HepG2 (cell line): ENCODE data around the gene COASY. TPM values are rescaled to one million over a fixed set of nuclear protein-coding genes. Genes with fewer than 3 reads are reported as not detected.

Source experiments
- HCFC1 ChIP-seq: fragments of 150-350 bp; IDR thresholded peaks from 2 replicates; pipeline ENCODE4 v1.6.1; 2014; ENCODE audit warnings: low read depth, low read length
- IRX3 ChIP-seq: sonication (generic); formaldehyde crosslinking; IDR thresholded peaks from 2 replicates; pipeline ENCODE4 v1.8.1; 2023; ENCODE audit warnings: mild to moderate bottlenecking, low read depth, missing genetic modification reagents, borderline replicate concordance
- MTF1 ChIP-seq: sonication (generic); formaldehyde crosslinking; IDR thresholded peaks from 2 replicates; pipeline ENCODE4 v1.5.0; 2020; ENCODE audit warnings: missing genetic modification reagents
- ONECUT2 ChIP-seq: sonication (generic); formaldehyde crosslinking; IDR thresholded peaks from 2 replicates; pipeline ENCODE4 v1.4.0; 2020; ENCODE audit warnings: missing genetic modification reagents
- ZFP1 ChIP-seq: IDR thresholded peaks from 2 replicates; pipeline ENCODE4 v1.6.1; 2016
- ZNF235 ChIP-seq: sonication (generic); formaldehyde crosslinking; IDR thresholded peaks from 2 replicates; pipeline ENCODE4 v1.8.1; 2023; ENCODE audit warnings: mild to moderate bottlenecking, missing genetic modification reagents, borderline replicate concordance
- ZNF430 ChIP-seq: sonication (generic); formaldehyde crosslinking; IDR thresholded peaks from 2 replicates; pipeline ENCODE4 v1.9.0; 2021; ENCODE audit warnings: mild to moderate bottlenecking, missing genetic modification reagents
- ZNF431 ChIP-seq: sonication (generic); formaldehyde crosslinking; IDR thresholded peaks from 2 replicates; pipeline ENCODE4 v1.9.0; 2022; ENCODE audit warnings: missing genetic modification reagents, low read depth, mild to moderate bottlenecking, borderline replicate concordance
- ZNF468 ChIP-seq: sonication (generic); formaldehyde crosslinking; IDR thresholded peaks from 2 replicates; pipeline ENCODE4 v1.8.0; 2022; ENCODE audit warnings: mild to moderate bottlenecking, moderate library complexity, missing genetic modification reagents
- ZNF569 ChIP-seq: sonication (generic); formaldehyde crosslinking; IDR thresholded peaks from 2 replicates; pipeline ENCODE4 v1.5.0; 2020; ENCODE audit warnings: mild to moderate bottlenecking, missing genetic modification reagents, moderate library complexity, borderline replicate concordance
- ZNF841 ChIP-seq: sonication (generic); formaldehyde crosslinking; IDR thresholded peaks from 2 replicates; pipeline ENCODE4 v1.8.1; 2023; ENCODE audit warnings: missing genetic modification reagents, borderline replicate concordance
- polyA plus RNA-seq, 8 experiments: library from polyadenylated mRNA; depleted of rRNA in 3 of 8; stranded (reverse) in 7 of 8; unstranded in 1 of 8; fragments of >200 nt; fragmentation: Illumina TruSeq in 4 of 8; extraction: Trizol in 4 of 8; gene quantifications; 2 replicates each; pipeline versions ENCODE4 v1.2.1 to v1.2.3, GENCODE V29; 2011 to 2016; ENCODE audit warnings: low read depth in 4 of 8, missing spikeins in 1 of 8, mixed read lengths in 1 of 8; ENCODE audit not compliant: insufficient read depth in 1 of 8
- total RNA-seq, 5 experiments: library from RNA; depleted of rRNA; stranded (reverse); fragments of >200 nt; fragmentation: Illumina TruSeq; extraction: Trizol; gene quantifications; 2 replicates each; pipeline ENCODE4 v1.2.3, GENCODE V29; 2016; ENCODE audit warnings: low read depth in 1 of 5
- TF ChIP-seq, protein P1 (sequence below): sonication (generic); formaldehyde crosslinking; IDR thresholded peaks from 2 replicates; pipeline ENCODE4 v1.4.0; 2020; ENCODE audit warnings: missing genetic modification reagents
- TF ChIP-seq, protein P2 (sequence below): sonication (generic); formaldehyde crosslinking; IDR thresholded peaks from 2 replicates; pipeline ENCODE4 v1.8.1; 2023; ENCODE audit warnings: mild to moderate bottlenecking, inconsistent platforms, moderate library complexity, missing genetic modification reagents, borderline replicate concordance
- TF ChIP-seq, protein P3 (sequence below): sonication (generic); formaldehyde crosslinking; IDR thresholded peaks from 2 replicates; pipeline ENCODE4 v1.4.0; 2020; ENCODE audit warnings: missing genetic modification reagents, mild to moderate bottlenecking, borderline replicate concordance

COASY gene
- total and polyA plus RNA-seq, 2 of the 13 experiments (the other 11 are each of a cell fraction or from before 2014, with no cell fraction given), result 90.7 to 125 TPM

DNA sequence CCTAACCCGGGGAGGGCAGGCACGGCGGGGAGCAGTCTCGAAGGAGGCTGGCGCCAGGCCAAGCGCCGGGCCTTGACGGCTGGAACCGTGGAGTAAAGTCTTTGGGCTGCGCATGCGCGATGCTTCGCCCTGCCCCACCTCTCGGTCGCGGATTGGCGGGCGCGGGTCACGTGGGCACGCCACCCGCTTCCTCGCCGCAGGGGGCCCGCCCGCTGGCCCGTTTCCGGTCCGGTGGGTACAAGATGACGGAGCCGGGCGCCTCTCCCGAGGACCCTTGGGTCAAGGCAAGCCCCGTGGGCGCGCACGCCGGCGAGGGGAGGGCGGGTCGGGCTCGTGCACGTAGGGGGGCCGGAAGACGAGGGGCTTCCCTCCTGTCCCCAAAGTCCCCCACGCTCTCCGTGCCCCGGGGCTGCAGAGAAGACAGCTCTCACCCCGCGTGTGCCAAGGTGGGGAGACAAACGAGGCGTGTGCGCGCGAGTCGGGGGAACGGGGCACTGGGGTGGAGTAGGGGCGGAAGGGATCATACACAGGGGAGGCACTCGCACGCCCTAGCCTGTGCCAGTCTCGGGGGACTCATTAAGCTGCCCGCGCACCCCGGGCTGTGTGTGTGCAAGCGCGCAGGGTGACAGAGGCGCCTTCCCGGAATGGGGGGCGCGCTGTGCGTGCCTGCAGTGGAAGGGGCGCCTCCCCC is 5.1 kb downstream of the COASY start, which contains the start of gene MLX (continued):
- TF ChIP-seq, protein P1, sequence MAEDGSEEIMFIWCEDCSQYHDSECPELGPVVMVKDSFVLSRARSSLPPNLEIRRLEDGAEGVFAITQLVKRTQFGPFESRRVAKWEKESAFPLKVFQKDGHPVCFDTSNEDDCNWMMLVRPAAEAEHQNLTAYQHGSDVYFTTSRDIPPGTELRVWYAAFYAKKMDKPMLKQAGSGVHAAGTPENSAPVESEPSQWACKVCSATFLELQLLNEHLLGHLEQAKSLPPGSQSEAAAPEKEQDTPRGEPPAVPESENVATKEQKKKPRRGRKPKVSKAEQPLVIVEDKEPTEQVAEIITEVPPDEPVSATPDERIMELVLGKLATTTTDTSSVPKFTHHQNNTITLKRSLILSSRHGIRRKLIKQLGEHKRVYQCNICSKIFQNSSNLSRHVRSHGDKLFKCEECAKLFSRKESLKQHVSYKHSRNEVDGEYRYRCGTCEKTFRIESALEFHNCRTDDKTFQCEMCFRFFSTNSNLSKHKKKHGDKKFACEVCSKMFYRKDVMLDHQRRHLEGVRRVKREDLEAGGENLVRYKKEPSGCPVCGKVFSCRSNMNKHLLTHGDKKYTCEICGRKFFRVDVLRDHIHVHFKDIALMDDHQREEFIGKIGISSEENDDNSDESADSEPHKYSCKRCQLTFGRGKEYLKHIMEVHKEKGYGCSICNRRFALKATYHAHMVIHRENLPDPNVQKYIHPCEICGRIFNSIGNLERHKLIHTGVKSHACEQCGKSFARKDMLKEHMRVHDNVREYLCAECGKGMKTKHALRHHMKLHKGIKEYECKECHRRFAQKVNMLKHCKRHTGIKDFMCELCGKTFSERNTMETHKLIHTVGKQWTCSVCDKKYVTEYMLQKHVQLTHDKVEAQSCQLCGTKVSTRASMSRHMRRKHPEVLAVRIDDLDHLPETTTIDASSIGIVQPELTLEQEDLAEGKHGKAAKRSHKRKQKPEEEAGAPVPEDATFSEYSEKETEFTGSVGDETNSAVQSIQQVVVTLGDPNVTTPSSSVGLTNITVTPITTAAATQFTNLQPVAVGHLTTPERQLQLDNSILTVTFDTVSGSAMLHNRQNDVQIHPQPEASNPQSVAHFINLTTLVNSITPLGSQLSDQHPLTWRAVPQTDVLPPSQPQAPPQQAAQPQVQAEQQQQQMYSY, result 0 out of 2 replicates have a peak, but pooled peaks have one; percentile 30
- TF ChIP-seq HCFC1 (no peak), ONECUT2 (CRISPR knock-in tag) (no peak), ZNF430 (CRISPR knock-in tag) (peak; percentile 98), ZFP1 (CRISPR knock-in tag) (no peak), ZNF841 (CRISPR knock-in tag) (no peak; the same call in 1 of the 2 replicates), ZNF431 (CRISPR knock-in tag) (peak; percentile 70; the same call in 1 of the 2 replicates), ZNF468 (CRISPR knock-in tag) (no peak), IRX3 (CRISPR knock-in tag) (peak; percentile 89; the same call in 1 of the 2 replicates), ZNF569 (CRISPR knock-in tag) (no peak), MTF1 (CRISPR knock-in tag) (no peak), ZNF235 (CRISPR knock-in tag) (peak; percentile 94; the same call in 1 of the 2 replicates)
- TF ChIP-seq, protein P2, sequence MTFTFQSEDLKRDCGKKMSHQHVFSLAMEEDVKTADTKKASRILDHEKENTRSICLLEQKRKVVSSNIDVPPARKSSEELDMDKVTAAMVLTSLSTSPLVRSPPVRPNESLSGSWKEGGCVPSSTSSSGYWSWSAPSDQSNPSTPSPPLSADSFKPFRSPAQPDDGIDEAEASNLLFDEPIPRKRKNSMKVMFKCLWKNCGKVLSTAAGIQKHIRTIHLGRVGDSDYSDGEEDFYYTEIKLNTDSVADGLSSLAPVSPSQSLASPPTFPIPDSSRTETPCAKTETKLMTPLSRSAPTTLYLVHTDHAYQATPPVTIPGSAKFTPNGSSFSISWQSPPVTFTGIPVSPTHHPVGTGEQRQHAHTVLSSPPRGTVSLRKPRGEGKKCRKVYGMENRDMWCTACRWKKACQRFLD (CRISPR knock-in tag), result peak; percentile 87; the same call in 1 of the 2 replicates
- TF ChIP-seq, protein P3, sequence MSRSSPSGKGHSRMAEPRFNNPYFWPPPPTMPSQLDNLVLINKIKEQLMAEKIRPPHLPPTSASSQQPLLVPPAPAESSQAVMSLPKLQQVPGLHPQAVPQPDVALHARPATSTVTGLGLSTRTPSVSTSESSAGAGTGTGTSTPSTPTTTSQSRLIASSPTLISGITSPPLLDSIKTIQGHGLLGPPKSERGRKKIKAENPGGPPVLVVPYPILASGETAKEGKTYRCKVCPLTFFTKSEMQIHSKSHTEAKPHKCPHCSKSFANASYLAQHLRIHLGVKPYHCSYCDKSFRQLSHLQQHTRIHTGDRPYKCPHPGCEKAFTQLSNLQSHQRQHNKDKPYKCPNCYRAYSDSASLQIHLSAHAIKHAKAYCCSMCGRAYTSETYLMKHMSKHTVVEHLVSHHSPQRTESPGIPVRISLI (CRISPR knock-in tag), result no peak
